ENCODE results near the gene GRIN1.
A peak's percentile ranks its signal among the peaks of the same experiment; 100 is the strongest.

GRIN1 gene

DNA sequence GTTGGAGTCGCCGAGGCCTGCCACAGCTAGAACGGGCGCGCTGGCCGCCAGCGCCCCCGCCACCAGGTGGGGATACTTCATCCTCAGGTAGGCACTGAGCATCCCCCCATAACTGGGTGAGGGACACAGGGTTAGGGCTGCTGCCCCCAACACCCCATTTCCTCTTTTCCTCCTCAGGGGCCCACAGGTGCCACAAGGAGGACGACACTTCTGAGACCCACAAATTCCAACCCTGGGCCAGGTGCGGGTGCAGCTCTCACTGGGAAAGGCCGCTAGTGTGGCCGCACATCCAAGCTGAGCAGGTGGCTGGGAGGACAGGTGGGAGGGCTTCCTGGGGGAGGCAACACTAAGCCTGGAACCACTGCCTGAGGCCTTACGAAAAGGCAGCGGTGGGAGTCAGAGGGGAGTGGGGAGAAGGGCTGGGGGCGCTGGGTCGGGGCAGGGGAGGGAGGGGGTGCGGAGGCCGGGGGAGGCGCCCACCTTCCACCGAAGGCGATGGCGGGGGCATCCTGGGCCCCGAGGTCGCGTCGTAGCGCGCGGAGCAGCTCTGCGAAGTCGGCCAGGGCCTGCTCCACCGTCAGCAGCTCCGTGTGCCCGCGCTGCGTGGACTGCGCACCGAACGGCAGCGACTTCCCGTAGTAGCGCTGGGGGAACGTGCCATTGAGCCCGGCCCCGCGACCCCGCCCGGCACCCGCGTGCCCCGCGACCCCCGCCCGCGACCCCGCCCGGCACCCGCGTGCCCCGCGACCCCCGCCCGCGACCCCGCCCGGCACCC is 25.4 kb upstream of the GRIN1 start:
- H3K4me3 ChIP-seq (ENCODE audit: low read length): peak overlapping the region; percentile 45
- DNase-seq (ENCODE audit: low read depth): peak; percentile 14
- TF ChIP-seq, protein P1, sequence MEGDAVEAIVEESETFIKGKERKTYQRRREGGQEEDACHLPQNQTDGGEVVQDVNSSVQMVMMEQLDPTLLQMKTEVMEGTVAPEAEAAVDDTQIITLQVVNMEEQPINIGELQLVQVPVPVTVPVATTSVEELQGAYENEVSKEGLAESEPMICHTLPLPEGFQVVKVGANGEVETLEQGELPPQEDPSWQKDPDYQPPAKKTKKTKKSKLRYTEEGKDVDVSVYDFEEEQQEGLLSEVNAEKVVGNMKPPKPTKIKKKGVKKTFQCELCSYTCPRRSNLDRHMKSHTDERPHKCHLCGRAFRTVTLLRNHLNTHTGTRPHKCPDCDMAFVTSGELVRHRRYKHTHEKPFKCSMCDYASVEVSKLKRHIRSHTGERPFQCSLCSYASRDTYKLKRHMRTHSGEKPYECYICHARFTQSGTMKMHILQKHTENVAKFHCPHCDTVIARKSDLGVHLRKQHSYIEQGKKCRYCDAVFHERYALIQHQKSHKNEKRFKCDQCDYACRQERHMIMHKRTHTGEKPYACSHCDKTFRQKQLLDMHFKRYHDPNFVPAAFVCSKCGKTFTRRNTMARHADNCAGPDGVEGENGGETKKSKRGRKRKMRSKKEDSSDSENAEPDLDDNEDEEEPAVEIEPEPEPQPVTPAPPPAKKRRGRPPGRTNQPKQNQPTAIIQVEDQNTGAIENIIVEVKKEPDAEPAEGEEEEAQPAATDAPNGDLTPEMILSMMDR (conservative IDR thresholded peaks at IDR 0.05; ENCODE audit: low read length): no peak

DNA sequence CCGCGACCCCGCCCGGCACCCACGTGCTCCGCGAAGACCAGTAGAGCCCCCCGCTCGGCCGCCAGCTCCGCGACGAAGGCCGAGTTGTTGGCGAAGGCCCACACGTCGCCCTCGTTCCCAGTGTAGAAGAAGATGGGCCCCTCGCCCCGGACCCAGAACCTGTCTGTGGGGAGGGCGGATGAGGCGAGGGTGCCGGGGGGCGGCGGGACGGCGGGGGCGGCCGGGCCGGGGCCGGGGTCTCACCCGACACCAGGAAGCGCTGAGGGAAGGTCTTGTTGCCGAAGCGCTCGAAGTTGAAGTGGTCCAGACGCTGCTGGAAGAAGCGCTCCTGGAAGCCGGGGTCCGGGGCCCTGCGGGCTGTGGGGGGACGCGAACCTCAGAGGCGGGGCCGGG is 24.7 kb upstream of the GRIN1 start:
- peak overlapping the region; percentile 57 for H3K4me3 ChIP-seq (ENCODE audit: low read length)
- TF ChIP-seq, protein P1 (conservative IDR thresholded peaks at IDR 0.05; ENCODE audit: low read length): no peak
- DNase-seq (ENCODE audit: low read depth): no peak

DNA sequence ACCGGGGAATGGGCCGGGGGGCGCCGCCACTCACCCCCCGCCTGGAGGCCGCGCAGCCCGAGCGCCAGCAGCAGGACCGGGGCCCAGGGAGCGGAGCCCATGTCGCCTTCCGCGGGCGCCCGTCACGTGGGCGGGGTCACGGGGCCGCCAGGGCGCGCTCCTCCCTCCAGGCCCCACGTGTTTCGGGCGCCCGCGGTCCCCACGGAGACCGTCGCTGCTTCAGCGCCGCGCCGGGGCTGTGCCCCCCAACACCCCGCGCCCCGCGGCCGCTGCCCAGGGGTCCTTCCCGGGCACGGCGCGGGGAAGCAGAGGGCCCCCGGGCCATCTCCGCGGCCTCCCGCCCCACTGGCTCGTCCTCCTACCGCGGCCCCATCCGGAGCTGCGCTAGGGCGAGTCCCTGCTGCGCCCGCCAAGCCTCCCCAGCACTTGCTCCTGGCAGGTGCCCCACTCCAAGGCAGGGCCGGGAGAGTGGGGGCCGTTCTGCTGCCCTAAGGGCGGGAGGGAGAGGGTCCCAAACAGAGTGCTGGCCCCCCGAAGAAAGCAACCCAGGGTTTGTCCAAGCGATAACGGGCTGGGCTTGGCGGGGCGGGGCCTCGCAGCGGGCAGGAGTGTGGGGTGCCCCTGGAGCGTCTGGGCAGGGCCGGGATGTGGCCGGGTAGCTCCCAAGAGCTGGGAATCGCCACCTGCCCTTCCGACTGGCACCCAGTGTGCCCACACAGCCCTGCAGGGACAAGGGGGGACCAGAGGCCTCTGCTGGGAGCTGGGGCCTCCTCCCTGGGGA is 24.2 kb upstream of the GRIN1 start, which contains the start of gene DPP7:
DPP7 (minus strand) TSS at position 121 of the 781 bp plus-strand sequence; CDS start at position 101, 20 bp downstream.
- DNase-seq (ENCODE audit: low read depth): peak; percentile 40
- H3K4me3 ChIP-seq (ENCODE audit: low read length): peak within 1 kb of the TSS; percentile 57
- TF ChIP-seq, protein P1 (conservative IDR thresholded peaks at IDR 0.05; ENCODE audit: low read length): no peak

DNA sequence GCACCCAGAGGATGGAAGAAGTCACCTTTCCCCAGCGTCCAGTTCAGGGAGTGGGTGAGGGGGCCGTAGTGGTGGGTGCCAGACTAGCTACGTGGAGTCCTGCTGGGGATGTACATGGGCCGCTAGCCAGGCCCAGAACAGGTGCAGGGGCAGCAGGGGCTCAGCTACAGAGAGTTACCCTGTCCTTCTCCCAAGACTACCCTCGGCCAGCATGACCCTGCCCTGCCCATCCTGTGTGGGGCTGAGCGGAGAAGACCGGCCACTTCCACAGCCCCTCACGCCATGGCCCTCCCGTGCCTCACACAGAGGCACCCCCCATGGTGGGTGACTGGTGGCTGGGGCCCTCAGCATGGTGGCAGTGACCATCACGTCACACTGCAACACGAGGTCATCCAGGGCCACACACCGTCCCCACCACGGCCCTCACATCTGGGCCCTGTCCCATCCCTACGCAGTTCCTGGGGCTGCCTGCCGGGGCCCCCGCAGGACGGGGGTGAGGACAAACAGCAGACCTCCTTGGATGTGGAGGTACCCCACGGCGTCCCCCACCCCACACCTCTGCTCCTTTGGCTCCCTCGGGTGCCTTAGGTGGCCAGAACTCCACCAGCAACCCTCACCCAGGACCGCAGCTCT is 23.4 kb upstream of the GRIN1 start:
- DNase-seq (ENCODE audit: low read depth): no peak
- TF ChIP-seq, protein P1 (conservative IDR thresholded peaks at IDR 0.05; ENCODE audit: low read length): no peak
- H3K4me3 ChIP-seq (ENCODE audit: low read length): no peak overlapping the region

DNA sequence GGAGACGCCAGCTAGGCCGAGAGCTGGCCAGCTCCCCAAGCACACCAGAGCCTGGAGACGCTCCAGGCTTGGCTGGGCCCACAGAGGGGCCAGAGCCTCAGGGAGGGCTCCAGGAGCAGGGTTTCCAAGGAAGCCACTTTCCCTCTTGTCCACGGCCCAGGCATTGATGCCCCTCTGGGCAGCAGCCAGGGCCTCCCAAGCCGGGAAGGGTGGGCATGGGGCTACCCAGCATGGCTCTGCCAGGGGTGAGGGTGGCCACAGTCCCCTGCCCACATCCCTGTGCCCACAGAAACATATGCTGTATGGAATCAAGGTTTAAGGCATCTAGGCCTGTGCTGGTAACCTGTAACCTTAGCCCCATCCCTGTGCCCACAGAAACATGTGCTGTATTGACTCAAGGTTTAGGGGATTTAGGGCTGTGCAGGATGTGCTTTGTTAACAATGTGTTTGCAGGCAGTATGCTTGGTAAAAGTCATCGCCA is 22.9 kb upstream of the GRIN1 start:
- DNase-seq (ENCODE audit: low read depth): no peak
- TF ChIP-seq, protein P1 (conservative IDR thresholded peaks at IDR 0.05; ENCODE audit: low read length): no peak
- no peak overlapping the region for H3K4me3 ChIP-seq (ENCODE audit: low read length)

DNA sequence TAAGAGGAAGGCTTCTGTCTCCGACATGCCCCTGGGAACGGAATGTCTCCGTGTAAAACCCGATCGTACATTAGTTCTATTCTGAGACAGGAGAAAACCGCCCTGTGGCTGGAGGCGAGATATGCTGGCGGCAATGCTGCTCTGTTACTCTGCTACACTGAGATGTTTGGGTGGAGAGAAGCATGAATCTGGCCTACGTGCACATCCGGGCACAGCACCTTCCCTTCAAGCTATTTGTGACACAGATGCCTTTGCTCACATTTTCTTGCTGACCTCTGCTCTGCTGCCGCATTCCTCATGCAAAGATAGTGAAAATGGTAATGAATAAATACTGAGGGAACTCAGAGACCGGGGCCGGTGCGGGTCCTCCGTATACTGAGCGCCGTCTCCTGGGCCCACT is 22.2 kb upstream of the GRIN1 start:
- no peak overlapping the region for H3K4me3 ChIP-seq (ENCODE audit: low read length)
- DNase-seq (ENCODE audit: low read depth): no peak
- TF ChIP-seq, protein P1 (conservative IDR thresholded peaks at IDR 0.05; ENCODE audit: low read length): no peak

Measured in AG10803 (cell line).